ENCODE measurements around the gene KTN1.

The KTN1 gene

GRCh38 chr14:55579724-55580469 lies at the start of gene KTN1:
TSS of gene KTN1 (plus strand) at chr14:55580207. CDS start at chr14:55612049, 31,842 bp downstream.
- TF ChIP-seq CTCF (IDR thresholded peaks at IDR 0.05), result no peak

GRCh38 chr14:55530464-55530863 lies 49.5 kb upstream of the KTN1 start:
- no peak for TF ChIP-seq CTCF (IDR thresholded peaks at IDR 0.05)

- no peak for TF ChIP-seq CTCF (IDR thresholded peaks at IDR 0.05)
Measured at GRCh38 chr14:55532645-55533344, 47.2 kb upstream of the KTN1 start.

GRCh38 chr14:55533960-55534359 lies 46.0 kb upstream of the KTN1 start:
- no peak for TF ChIP-seq CTCF (IDR thresholded peaks at IDR 0.05)

- TF ChIP-seq CTCF (IDR thresholded peaks at IDR 0.05), result no peak
Measured at GRCh38 chr14:55535516-55536203, 44.3 kb upstream of the KTN1 start.

- TF ChIP-seq CTCF (IDR thresholded peaks at IDR 0.05), result no peak
Measured at GRCh38 chr14:55536204-55536708, 43.8 kb upstream of the KTN1 start.

- TF ChIP-seq CTCF (IDR thresholded peaks at IDR 0.05), result no peak
Measured at GRCh38 chr14:55537782-55538181, 42.2 kb upstream of the KTN1 start.

Measured in LNCAP (cell line).